H1 (cell line): ENCODE measurements around the gene UBR1. TPM values are rescaled to one million over a fixed set of nuclear protein-coding genes. Genes with fewer than 3 reads are reported as not detected.

Experiments used
- CTCF ChIA-PET: fragments of 300-600 bp; sonication (Branson Sonifier 250); formaldehyde crosslinking; loops from one replicate; lab custom pipeline; 2021; ENCODE audit not compliant: partially characterized antibody; lab: Charles Lee
- POLR2A ChIA-PET: fragments of 300-600 bp; sonication (Branson Sonifier 250); formaldehyde crosslinking; loops from one replicate; lab custom pipeline; 2021; ENCODE audit warnings: inconsistent platforms; ENCODE audit not compliant: partially characterized antibody; lab: Charles Lee
- DNase-seq, 2 experiments: peaks; one replicate each; pipeline versions ENCODE4 v3.0.0 to v3.0.0-alpha.2; 2010 to 2022; ENCODE audit warnings: low spot score in 2 of 2, low read depth in 1 of 2, mixed read lengths in 1 of 2
- FAIRE-seq: peaks from 2 replicates; lab custom pipeline; 2011; peaks lifted over from hg19 to GRCh38; lab: Jason Lieb, UNC
- H2AFZ ChIP-seq: 2 replicates; pipeline ENCODE4 v1.8.1; 2012; ENCODE audit warnings: low read length, inconsistent platforms
- H2AK5ac ChIP-seq: 2 replicates; pipeline ENCODE4 v1.6.1; 2013; ENCODE audit warnings: low read depth, low read length
- H2BK120ac ChIP-seq: replicated peaks from 2 replicates; pipeline ENCODE3; 2013; ENCODE audit warnings: low read depth, low read length, inconsistent platforms
- H2BK12ac ChIP-seq: 2 replicates; pipeline ENCODE4 v1.6.1; 2013; ENCODE audit warnings: low read depth, low read length
- H2BK15ac ChIP-seq: 2 replicates; pipeline ENCODE4 v1.6.1; 2013; ENCODE audit warnings: low read length
- H2BK20ac ChIP-seq: 2 replicates; pipeline ENCODE4 v1.6.1; 2013; ENCODE audit warnings: low read length
- H2BK5ac ChIP-seq: 2 replicates; pipeline ENCODE4 v1.6.1; 2013; ENCODE audit warnings: low read depth, low read length
- H3K14ac ChIP-seq: 2 replicates; pipeline ENCODE4 v1.6.1; 2013; ENCODE audit warnings: inconsistent platforms; ENCODE audit not compliant: insufficient read length
- H3K18ac ChIP-seq: 2 replicates; pipeline ENCODE4 v1.6.1; 2013; ENCODE audit warnings: low read length; ENCODE audit errors: extremely low read depth
- H3K23ac ChIP-seq: 2 replicates; pipeline ENCODE4 v1.6.1; 2013; ENCODE audit warnings: inconsistent platforms; ENCODE audit not compliant: insufficient read length
- H3K23me2 ChIP-seq: 2 replicates; pipeline ENCODE4 v1.6.1; 2013; ENCODE audit warnings: low read depth, low read length
- H3K27ac ChIP-seq: 2 replicates; pipeline ENCODE4 v1.6.1; 2011; ENCODE audit warnings: low read depth, low read length, inconsistent platforms
- H3K27me3 ChIP-seq, 4 experiments: replicated peaks in 1 of 4; 1 replicate in 1 of 4; 2 replicates in 3 of 4; pipeline versions ENCODE4 v1.6.1 to v1.8.1; 2011 to 2013; ENCODE audit warnings: low read length in 3 of 4, mild to moderate bottlenecking in 3 of 4, inconsistent platforms in 2 of 4, mixed read lengths in 2 of 4, moderate library complexity in 1 of 4; ENCODE audit not compliant: control insufficient read depth in 3 of 4, insufficient read depth in 3 of 4; ENCODE audit errors: extremely low read depth in 1 of 4
- H3K36me3 ChIP-seq, 4 experiments: 2 replicates each; pipeline versions ENCODE4 v1.6.1 to v1.8.1; 2011 to 2013; ENCODE audit warnings: mild to moderate bottlenecking in 4 of 4, low read length in 3 of 4, moderate library complexity in 2 of 4, control low read depth in 1 of 4, inconsistent platforms in 1 of 4; ENCODE audit not compliant: insufficient read depth in 4 of 4, control insufficient read depth in 2 of 4
- H3K4ac ChIP-seq: replicated peaks from 2 replicates; pipeline ENCODE3; 2013; ENCODE audit warnings: low read length, low read depth, mixed read lengths, inconsistent platforms; ENCODE audit not compliant: insufficient read length
- H3K4me1 ChIP-seq, 4 experiments: replicated peaks in 1 of 4; 1 replicate in 1 of 4; 2 replicates in 3 of 4; pipeline versions ENCODE4 v1.6.1 to v1.8.1; 2011 to 2013; ENCODE audit warnings: low read length in 3 of 4, inconsistent platforms in 2 of 4, mixed read lengths in 1 of 4; ENCODE audit not compliant: insufficient read depth in 4 of 4, control insufficient read depth in 3 of 4
- H3K4me2 ChIP-seq, 2 experiments: 2 replicates each; pipeline versions ENCODE4 v1.6.1 to v1.8.1; 2011 to 2013; ENCODE audit warnings: low read depth in 2 of 2, low read length in 2 of 2, control low read depth in 1 of 2, inconsistent platforms in 1 of 2, mild to moderate bottlenecking in 1 of 2; ENCODE audit not compliant: insufficient read depth in 1 of 2
- H3K4me3 ChIP-seq, 4 experiments: fragments of 200-600, 300-600 bp in 1 of 4; sonication (generic), shearing (Covaris generic), sonication (Bioruptor Twin) in 1 of 4; 2 replicates each; pipeline versions ENCODE4 v1.5.1 to v1.8.1; 2011 to 2016; ENCODE audit warnings: low read length in 4 of 4, low read depth in 3 of 4, control low read depth in 2 of 4, inconsistent platforms in 2 of 4, mild to moderate bottlenecking in 2 of 4, mixed read lengths in 1 of 4, moderate library complexity in 1 of 4; ENCODE audit not compliant: insufficient read depth in 2 of 4; ENCODE audit errors: extremely low read depth in 1 of 4
- H3K56ac ChIP-seq: replicated peaks from 2 replicates; pipeline ENCODE3; 2013; ENCODE audit warnings: low read depth, mild to moderate bottlenecking, mixed read lengths, low read length, inconsistent platforms; ENCODE audit not compliant: insufficient read length
- H3K79me1 ChIP-seq: 2 replicates; pipeline ENCODE4 v1.6.1; 2013; ENCODE audit warnings: low read depth, low read length, control low read depth
- H3K79me2 ChIP-seq, 2 experiments: 2 replicates each; pipeline versions ENCODE4 v1.6.1 to v1.8.1; 2012 to 2013; ENCODE audit warnings: low read length in 2 of 2, mild to moderate bottlenecking in 2 of 2, inconsistent platforms in 1 of 2; ENCODE audit not compliant: insufficient read depth in 2 of 2, control insufficient read depth in 1 of 2
- H3K9ac ChIP-seq, 4 experiments: replicated peaks in 1 of 4; 1 replicate in 1 of 4; 2 replicates in 3 of 4; pipeline versions ENCODE4 v1.6.1 to v1.8.1; 2011 to 2013; ENCODE audit warnings: low read depth in 3 of 4, low read length in 3 of 4, control low read depth in 2 of 4, mild to moderate bottlenecking in 2 of 4, moderate library complexity in 2 of 4, inconsistent platforms in 1 of 4; ENCODE audit errors: extremely low read depth in 1 of 4
- H3K9me3 ChIP-seq, 2 experiments: 2 replicates each; pipeline versions ENCODE4 v1.6.1 to v1.8.1; 2012 to 2013; ENCODE audit warnings: mild to moderate bottlenecking in 2 of 2, moderate library complexity in 2 of 2, control low read depth in 1 of 2, inconsistent platforms in 1 of 2, low read depth in 1 of 2, low read length in 1 of 2, mixed read lengths in 1 of 2; ENCODE audit not compliant: insufficient read depth in 2 of 2
- H4K20me1 ChIP-seq, 2 experiments: replicated peaks in 1 of 2; 2 replicates each; pipeline versions ENCODE3 to v1.8.1; 2011 to 2013; ENCODE audit warnings: inconsistent platforms in 2 of 2, low read length in 2 of 2, mild to moderate bottlenecking in 1 of 2; ENCODE audit not compliant: insufficient read depth in 2 of 2, control insufficient read depth in 1 of 2
- H4K5ac ChIP-seq: 2 replicates; pipeline ENCODE4 v1.6.1; 2013; ENCODE audit warnings: low read length, low read depth, mixed read lengths, inconsistent platforms; ENCODE audit not compliant: insufficient read length
- H4K8ac ChIP-seq: 2 replicates; pipeline ENCODE4 v1.8.0; 2013; ENCODE audit warnings: mild to moderate bottlenecking, moderate library complexity, low read length, inconsistent platforms; ENCODE audit not compliant: insufficient read depth; ENCODE audit errors: extremely low read depth
- H4K91ac ChIP-seq: replicated peaks from 2 replicates; pipeline ENCODE3; 2013; ENCODE audit warnings: low read length, mixed read lengths, inconsistent platforms; ENCODE audit not compliant: insufficient read length
- BACH1 ChIP-seq: IDR thresholded peaks from 2 replicates; pipeline ENCODE4 v1.6.1; 2012; ENCODE audit warnings: low read length, improper control_type of control experiment
- CTCF ChIP-seq, 3 experiments: IDR thresholded peaks; 1 replicate in 2 of 3; 2 replicates in 1 of 3; pipeline versions ENCODE4 v1.5.1 to v1.6.1; 2011; ENCODE audit warnings: low read length in 3 of 3, mild to moderate bottlenecking in 3 of 3, inconsistent platforms in 2 of 3, low read depth in 1 of 3, moderate library complexity in 1 of 3; ENCODE audit not compliant: insufficient read depth in 1 of 3; ENCODE audit errors: control extremely low read depth in 1 of 3
- RNF2 ChIP-seq: fragments of 200-900, 300-1000 bp; sonication (generic); IDR thresholded peaks from 2 replicates; pipeline ENCODE4 v1.7.1; 2016; ENCODE audit warnings: borderline replicate concordance, low read depth, mild to moderate bottlenecking, antibody characterized with exemption, low read length; ENCODE audit not compliant: poor library complexity, severe bottlenecking; ENCODE audit errors: missing control alignments
- WGBS, 2 experiments: shearing (Covaris generic) in 1 of 2; methylation state at CpG; one replicate each; pipeline versions ENCODE4 v1.1.6 to v1.1.7; 2013 to 2015; ENCODE audit warnings: low lambda C conversion rate in 2 of 2, mixed read lengths in 2 of 2, inconsistent platforms in 1 of 2, low coverage in 1 of 2, missing lambda C conversion rate in 1 of 2; ENCODE audit not compliant: insufficient replicate concordance in 2 of 2, insufficient coverage in 1 of 2, insufficient read length in 1 of 2; ENCODE audit errors: extremely low coverage in 1 of 2, missing lambda C conversion rate in 1 of 2; 5-methylcytosine and 5-hydroxymethylcytosine counted together
- polyA plus RNA-seq, 7 experiments: library from polyadenylated mRNA; depleted of rRNA in 3 of 7; stranded (reverse) in 5 of 7; unstranded in 2 of 7; fragments of >200 nt in 5 of 7; fragments of 200-250 nt in 2 of 7; gene quantifications; 1 replicate in 5 of 7; 2 replicates in 1 of 7; 4 replicates in 1 of 7; pipeline versions ENCODE4 v1.2.1 to v1.2.3, GENCODE V29; 2011 to 2013; ENCODE audit warnings: missing spikeins in 2 of 7, mixed read lengths in 2 of 7
- total RNA-seq: library from RNA; stranded (reverse); fragmentation: NEBNext Ultra II Directional; extraction: Animal tissue kit (Norgen Biotek cat#: 25700); gene quantifications from 2 replicates; pipeline ENCODE4 v1.2.1, GENCODE V29; 2021

The UBR1 gene
- total and polyA plus RNA-seq, 2 of the 8 experiments (the other 6 are each of a cell fraction or from before 2014, with no cell fraction given), result 3.7 to 18.7 TPM

DNA sequence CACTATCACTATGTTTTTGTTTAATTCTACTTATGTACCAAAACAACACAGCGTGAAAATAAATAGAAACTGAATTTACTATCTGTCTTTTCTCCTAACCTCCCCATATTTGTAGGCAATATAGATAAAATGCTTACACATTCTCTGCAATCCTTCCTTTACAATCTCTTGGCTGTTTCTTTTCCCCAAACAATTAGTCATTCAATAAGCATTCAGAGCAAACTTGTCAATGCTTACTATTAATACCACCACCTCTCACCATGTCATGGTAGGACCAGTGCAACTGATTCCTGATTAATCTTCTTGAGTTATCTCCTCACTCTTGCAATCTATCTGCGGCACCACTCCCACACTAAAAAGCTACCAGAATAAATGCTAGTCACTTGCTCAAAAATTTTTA lies 111.3 kb downstream of the UBR1 start:
- FAIRE-seq (no peak), DNase-seq (no peak)
- no peak overlapping the region for H3K23ac ChIP-seq
- no peak overlapping the region for H4K5ac ChIP-seq
- H4K91ac ChIP-seq, result no peak overlapping the region
- H2BK12ac ChIP-seq, result no peak overlapping the region
- no peak overlapping the region for H3K4me3 ChIP-seq
- H3K14ac ChIP-seq, result no peak overlapping the region
- H3K56ac ChIP-seq, result no peak overlapping the region
- no peaks in the 10 kb centered on the region for H3K27me3 ChIP-seq
- no peak overlapping the region for H3K18ac ChIP-seq
- no peak overlapping the region for H2BK120ac ChIP-seq
- no peaks in the 10 kb centered on the region for H3K9me3 ChIP-seq
- no peak overlapping the region for H4K8ac ChIP-seq
- no peak overlapping the region for H2BK20ac ChIP-seq
- H2AK5ac ChIP-seq, result no peak overlapping the region
- no peak overlapping the region for H2BK15ac ChIP-seq
- 0 out of 7 replicates have a peak, but pooled peaks cover 0 to 2% (median 0%) of the 10 kb centered on the region in 4 experiments for H3K4me1 ChIP-seq
- no peak overlapping the region for H3K9ac ChIP-seq
- H2AFZ ChIP-seq, result no peak overlapping the region
- H3K79me2 ChIP-seq, result no peaks in the 10 kb centered on the region
- WGBS, 2 experiments, result 85% methylated on average over 2 of the region's 2 CpGs; no CpG with 5 or more reads in 1 of the 2 experiments
- no peak for TF ChIP-seq BACH1
- TF ChIP-seq RNF2, result no peak
- TF ChIP-seq CTCF (IDR thresholded peaks at IDR 0.05; ENCODE audit: control extremely low read depth in 1 of 3, insufficient read depth in 1 of 3, low read depth in 1 of 3, low read length in 3 of 3), result no peak
- H4K20me1 ChIP-seq, result peaks cover 0 to 2% of the 10 kb centered on the region in 2 experiments
- ChIA-PET POLR2A (no interaction called here), CTCF (interaction anchor here (0.6 to 0.7 kb wide), 2 partner anchors 301 to 963 kb away, joined by 3 read pairs; no protein-coding TSS in a partner anchor)
- H3K36me3 ChIP-seq, result peaks cover 0 to 2% (median 0%) of the 10 kb centered on the region in 4 experiments; a peak in 2 of 8 replicates
- H3K79me1 ChIP-seq, result no peaks in the 10 kb centered on the region
- H3K4ac ChIP-seq, result no peak overlapping the region
- H2BK5ac ChIP-seq, result no peak overlapping the region
- no peak overlapping the region for H3K4me2 ChIP-seq
- H3K23me2 ChIP-seq, result no peaks in the 10 kb centered on the region
- no peak overlapping the region for H3K27ac ChIP-seq
